ENCODE data around the gene CBLN3. TPM values are rescaled to one million over a fixed set of nuclear protein-coding genes. Genes with fewer than 3 reads are reported as not detected.

Gene CBLN3
- total and polyA plus RNA-seq, 9 of the 15 experiments (the other 6 are each of a cell fraction or from before 2014, with no cell fraction given) = 0.05 to 0.59 (median 0.26) TPM; not detected in 1

- WGBS (ENCODE audit: insufficient coverage, low coverage, missing lambda C conversion rate) = 0% methylated on average over 1 of the region's 3 CpGs
- Histone ChIP-seq H3K4me3 (no peak overlapping the region), H3K4me2 (ENCODE audit: insufficient read depth, low read length) (no peak overlapping the region), H4K20me1 (replicated peaks; ENCODE audit: control insufficient read depth, insufficient read depth, low read length) (no peaks in the 10 kb centered on the region), H2AFZ (ENCODE audit: low read depth, low read length) (no peak overlapping the region), H3K9me3 (replicated peaks; ENCODE audit: control insufficient read depth, insufficient read depth, low read depth, low read length) (no peaks in the 10 kb centered on the region), H3K79me2 (ENCODE audit: control insufficient read depth, insufficient read depth, low read length) (no peaks in the 10 kb centered on the region), H3K36me3 (ENCODE audit: control insufficient read depth, insufficient read depth, low read length) (no peaks in the 10 kb centered on the region), H3K4me1 (replicated peaks in 1 of 2; ENCODE audit: control insufficient read depth in 2 of 2, insufficient read depth in 2 of 2, low read length in 2 of 2) (no peaks in the 10 kb centered on the region; a peak in 2 of 5 replicates), H3K9me1 (ENCODE audit: control insufficient read depth, insufficient read depth, low read length) (no peaks in the 10 kb centered on the region), H3K9ac (ENCODE audit: insufficient read depth in 1 of 2, low read depth in 2 of 2, low read length in 2 of 2) (no peak overlapping the region), H3K27me3 (ENCODE audit: control insufficient read depth in 2 of 2, insufficient read depth in 2 of 2, low read length in 2 of 2) (no peaks in the 10 kb centered on the region), H3K27ac (ENCODE audit: extremely low read depth, low read depth, low read length) (no peak overlapping the region)
- ATAC-seq = no peak
- in situ Hi-C loops (cut with MboI) = no loop called here
- CTCF ChIA-PET (ENCODE audit: low intra/inter-chr PET ratio) = no interaction called here
- TF ChIP-seq DACH1 (IDR thresholded peaks at IDR 0.05; ENCODE audit: partially characterized antibody) (peak; percentile 9), ELK1 (CRISPR knock-in tag; IDR thresholded peaks at IDR 0.05) (no peak)
- no peak for DNase-seq (ENCODE audit: extremely low read depth in 1 of 4, low spot score in 3 of 4)
- FAIRE-seq = no peak
- BruUV-seq (replicated peaks) = no TSS peak
- POLR2A ChIA-PET = no interaction called here
- intact Hi-C loops (cut with micrococcal nuclease) = no loop called here
Observed at GRCh38 chr14:24459331-24459730, 29.9 kb upstream of the CBLN3 start.

DNA sequence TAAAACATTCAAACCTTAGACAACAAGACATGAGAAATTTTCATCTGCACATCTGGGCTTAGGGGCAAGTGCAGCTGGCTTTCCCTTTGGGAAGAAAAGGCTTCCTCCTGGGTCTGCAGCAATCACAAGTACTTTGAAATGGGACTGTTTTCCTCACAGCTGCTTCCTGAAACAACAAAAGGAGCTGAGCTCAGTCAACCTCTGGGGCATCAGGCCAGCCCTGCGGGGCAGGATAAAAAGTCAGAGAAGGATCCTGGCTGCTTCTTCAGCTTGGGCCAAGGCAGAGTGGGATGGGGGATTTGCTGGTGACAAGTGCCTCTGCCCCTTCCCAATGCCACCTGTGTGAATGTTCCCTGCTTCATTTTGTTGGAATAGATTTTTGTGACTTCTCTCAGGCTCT lies 29.3 kb upstream of the CBLN3 start:
- Histone ChIP-seq H3K4me1 (replicated peaks in 1 of 2; ENCODE audit: control insufficient read depth in 2 of 2, insufficient read depth in 2 of 2, low read length in 2 of 2) (no peaks in the 10 kb centered on the region; a peak in 2 of 5 replicates), H3K9me3 (replicated peaks; ENCODE audit: control insufficient read depth, insufficient read depth, low read depth, low read length) (no peaks in the 10 kb centered on the region), H2AFZ (ENCODE audit: low read depth, low read length) (no peak overlapping the region), H4K20me1 (replicated peaks; ENCODE audit: control insufficient read depth, insufficient read depth, low read length) (no peaks in the 10 kb centered on the region), H3K4me3 (no peak overlapping the region), H3K36me3 (ENCODE audit: control insufficient read depth, insufficient read depth, low read length) (no peaks in the 10 kb centered on the region), H3K27me3 (ENCODE audit: control insufficient read depth in 2 of 2, insufficient read depth in 2 of 2, low read length in 2 of 2) (no peaks in the 10 kb centered on the region), H3K4me2 (ENCODE audit: insufficient read depth, low read length) (no peak overlapping the region), H3K27ac (ENCODE audit: extremely low read depth, low read depth, low read length) (no peak overlapping the region), H3K9me1 (ENCODE audit: control insufficient read depth, insufficient read depth, low read length) (no peaks in the 10 kb centered on the region), H3K9ac (ENCODE audit: insufficient read depth in 1 of 2, low read depth in 2 of 2, low read length in 2 of 2) (no peak overlapping the region), H3K79me2 (ENCODE audit: control insufficient read depth, insufficient read depth, low read length) (no peaks in the 10 kb centered on the region)
- CTCF ChIA-PET (ENCODE audit: low intra/inter-chr PET ratio) = no interaction called here
- 50% methylated on average over 1 of the region's 1 CpG for WGBS (ENCODE audit: insufficient coverage, low coverage, missing lambda C conversion rate)
- intact Hi-C loops (cut with micrococcal nuclease) = no loop called here
- ATAC-seq (no peak), FAIRE-seq (no peak), DNase-seq (ENCODE audit: extremely low read depth in 1 of 4, low spot score in 3 of 4) (no peak)
- in situ Hi-C loops (cut with MboI) = no loop called here
- BruUV-seq (replicated peaks) = no TSS peak
- POLR2A ChIA-PET = interaction anchor here (0.8 kb wide), 1 partner anchor 24 kb away, joined by 3 read pairs; no protein-coding TSS in a partner anchor
- TF ChIP-seq PURB (CRISPR knock-in tag; IDR thresholded peaks at IDR 0.05; ENCODE audit: low read depth) (no peak), NBN (IDR thresholded peaks at IDR 0.05; ENCODE audit: low read depth) (no peak), TAF1 (IDR thresholded peaks at IDR 0.05; ENCODE audit: control insufficient read depth, extremely low read depth, insufficient read depth, low read length, severe bottlenecking) (no peak), HDAC8 (tag; IDR thresholded peaks at IDR 0.05) (no peak), DDX20 (tag; IDR thresholded peaks at IDR 0.05; ENCODE audit: low read depth) (no peak), EGR1 (conservative IDR thresholded peaks at IDR 0.05) (no peak), SMC3 (conservative IDR thresholded peaks at IDR 0.05; ENCODE audit: insufficient read depth, low read depth, low read length) (no peak), BMI1 (IDR thresholded peaks at IDR 0.05; ENCODE audit: low read length) (no peak), ZNF282 (CRISPR knock-in tag; IDR thresholded peaks at IDR 0.05) (no peak), FOSL1 (tag; conservative IDR thresholded peaks at IDR 0.05) (no peak), GTF2B (IDR thresholded peaks at IDR 0.05; ENCODE audit: extremely low read depth, insufficient read length) (no peak)
- TF ChIP-seq, protein P1, sequence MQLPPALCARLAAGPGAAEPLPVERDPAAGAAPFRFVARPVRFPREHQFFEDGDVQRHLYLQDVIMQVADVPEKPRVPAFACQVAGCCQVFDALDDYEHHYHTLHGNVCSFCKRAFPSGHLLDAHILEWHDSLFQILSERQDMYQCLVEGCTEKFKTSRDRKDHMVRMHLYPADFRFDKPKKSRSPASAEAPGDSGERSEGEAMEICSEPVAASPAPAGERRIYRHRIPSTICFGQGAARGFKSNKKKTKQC (CRISPR knock-in tag; IDR thresholded peaks at IDR 0.05) = no peak
- TF ChIP-seq, protein P2, sequence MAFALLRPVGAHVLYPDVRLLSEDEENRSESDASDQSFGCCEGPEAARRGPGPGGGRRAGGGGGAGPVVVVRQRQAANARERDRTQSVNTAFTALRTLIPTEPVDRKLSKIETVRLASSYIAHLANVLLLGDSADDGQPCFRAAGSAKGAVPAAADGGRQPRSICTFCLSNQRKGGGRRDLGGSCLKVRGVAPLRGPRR (CRISPR knock-in tag; IDR thresholded peaks at IDR 0.05) = no peak
